Thyroid gland (tissue), 4 donors: Measurements from ENCODE around the gene REC114.

Source experiments
- POLR2A ChIP-seq, 2 donors: fragments of 450-650 bp; IDR thresholded peaks; one replicate each; pipeline ENCODE4 v1.6.1; 2017; ENCODE audit warnings: antibody characterized with exemption in 2 of 2, mild to moderate bottlenecking in 2 of 2, moderate library complexity in 1 of 2
- TF ChIP-seq, protein P1 (sequence below), 6 experiments: fragments of 200-600 bp in 3 of 6; fragments of 450-650 bp in 3 of 6; sonication (generic) in 3 of 6; IDR thresholded peaks; one replicate each; pipeline ENCODE4 v1.5.1; 2016 to 2019; ENCODE audit warnings: antibody characterized with exemption in 6 of 6, mild to moderate bottlenecking in 2 of 6, inconsistent platforms in 1 of 6, moderate library complexity in 1 of 6

DNA sequence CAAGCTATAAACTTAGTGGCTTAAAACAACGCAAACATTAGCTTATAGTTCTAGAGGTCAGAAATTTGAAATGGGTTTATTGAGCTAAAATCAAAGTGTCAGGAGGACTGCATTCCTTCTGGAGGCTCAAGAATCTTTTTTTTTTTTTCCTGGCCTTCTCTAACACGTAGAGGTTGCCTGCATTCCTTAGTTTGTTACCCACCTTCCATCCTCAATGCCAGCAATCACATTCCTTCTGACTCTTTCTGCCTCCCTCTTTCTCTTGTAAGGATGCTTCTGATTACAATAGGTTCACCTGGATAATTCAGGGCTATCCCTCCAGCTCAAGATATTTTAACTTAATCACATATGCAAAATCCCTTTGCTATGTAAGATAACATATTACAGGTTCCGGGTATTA lies 24.8 kb downstream of the REC114 start:
- TF ChIP-seq POLR2A (IDR thresholded peaks at IDR 0.05), result no peak
- TF ChIP-seq, protein P1, sequence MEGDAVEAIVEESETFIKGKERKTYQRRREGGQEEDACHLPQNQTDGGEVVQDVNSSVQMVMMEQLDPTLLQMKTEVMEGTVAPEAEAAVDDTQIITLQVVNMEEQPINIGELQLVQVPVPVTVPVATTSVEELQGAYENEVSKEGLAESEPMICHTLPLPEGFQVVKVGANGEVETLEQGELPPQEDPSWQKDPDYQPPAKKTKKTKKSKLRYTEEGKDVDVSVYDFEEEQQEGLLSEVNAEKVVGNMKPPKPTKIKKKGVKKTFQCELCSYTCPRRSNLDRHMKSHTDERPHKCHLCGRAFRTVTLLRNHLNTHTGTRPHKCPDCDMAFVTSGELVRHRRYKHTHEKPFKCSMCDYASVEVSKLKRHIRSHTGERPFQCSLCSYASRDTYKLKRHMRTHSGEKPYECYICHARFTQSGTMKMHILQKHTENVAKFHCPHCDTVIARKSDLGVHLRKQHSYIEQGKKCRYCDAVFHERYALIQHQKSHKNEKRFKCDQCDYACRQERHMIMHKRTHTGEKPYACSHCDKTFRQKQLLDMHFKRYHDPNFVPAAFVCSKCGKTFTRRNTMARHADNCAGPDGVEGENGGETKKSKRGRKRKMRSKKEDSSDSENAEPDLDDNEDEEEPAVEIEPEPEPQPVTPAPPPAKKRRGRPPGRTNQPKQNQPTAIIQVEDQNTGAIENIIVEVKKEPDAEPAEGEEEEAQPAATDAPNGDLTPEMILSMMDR (IDR thresholded peaks at IDR 0.05), result no peak
